ENCODE results near the gene CHST7.

DNA sequence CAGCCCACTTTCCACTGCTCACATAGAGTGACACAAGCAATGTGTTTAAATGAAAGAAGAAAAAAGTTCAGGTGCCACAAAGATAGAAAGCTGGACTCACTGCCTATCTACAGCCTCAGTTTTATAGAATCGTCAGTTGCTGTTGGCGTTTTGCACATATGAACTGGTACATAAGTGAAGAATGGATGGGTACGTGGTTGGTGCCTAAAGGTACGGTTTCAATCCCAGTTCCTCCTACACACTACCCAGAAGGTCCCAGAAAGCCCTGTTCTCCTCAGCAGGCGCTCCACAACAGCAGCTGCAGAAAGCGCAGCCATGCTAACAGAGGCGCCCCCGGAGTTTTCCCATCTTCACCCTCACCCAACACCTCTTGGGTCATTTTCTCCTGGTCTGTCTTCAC lies 23.6 kb downstream of the CHST7 start:
- TF ChIP-seq CTCF (IDR thresholded peaks at IDR 0.05; ENCODE audit: insufficient read depth, low read length, poor library complexity, severe bottlenecking) (no peak), EZH2phosphoT487 (conservative IDR thresholded peaks at IDR 0.05; ENCODE audit: low read length) (no peak)

All from SU-DHL-6 (cell line).